GM12891 (cell line): ENCODE data around the gene TMEM109.

ENCODE experiments used
- PAX5 ChIP-seq: IDR thresholded peaks from 2 replicates; pipeline ENCODE4 v1.6.1; 2011; ENCODE audit warnings: low read length, moderate library complexity, mild to moderate bottlenecking; ENCODE audit not compliant: insufficient read depth, severe bottlenecking
- POLR2A ChIP-seq: IDR thresholded peaks from 2 replicates; pipeline ENCODE4 v1.6.1; 2011; ENCODE audit warnings: low read depth, low read length, control low read depth
- POLR2AphosphoS5 ChIP-seq: IDR thresholded peaks from 2 replicates; pipeline ENCODE4 v1.6.1; 2011; ENCODE audit warnings: low read depth, low read length, control low read depth
- POU2F2 ChIP-seq: IDR thresholded peaks from 2 replicates; pipeline ENCODE4 v1.6.1; 2011; ENCODE audit warnings: low read depth, mild to moderate bottlenecking, control low read depth, low read length, moderate library complexity
- TAF1 ChIP-seq: IDR thresholded peaks from 2 replicates; pipeline ENCODE4 v1.6.1; 2011; ENCODE audit warnings: low read depth, low read length, control low read depth

GRCh38 chr11:60946601-60947264 is 32.8 kb downstream of the TMEM109 start:
- no peak for TF ChIP-seq TAF1
- no peak for TF ChIP-seq POLR2AphosphoS5
- TF ChIP-seq POLR2A = no peak
- no peak for TF ChIP-seq PAX5
- TF ChIP-seq POU2F2 = no peak
